GM23338 (cell line): ENCODE data around the gene GPAM. TPM values are rescaled to one million over a fixed set of nuclear protein-coding genes. Genes with fewer than 3 reads are reported as not detected.

Experiments
- ATAC-seq: fragments of 200-7000 bp; cut with Tn5 transposase; 3 replicates; pipeline ENCODE4 v1.9.1; 2020
- DNase-seq: peaks from one replicate; pipeline ENCODE4 v3.0.0-alpha.2; 2015; ENCODE audit warnings: low spot score
- H2AFZ ChIP-seq: fragments of 200-600 bp; sonication (generic); 2 replicates; pipeline ENCODE4 v1.8.0; 2016; ENCODE audit warnings: antibody characterized with exemption, mild to moderate bottlenecking, moderate library complexity
- H3F3A ChIP-seq: fragments of 200-600 bp; sonication (generic); replicated peaks from 2 replicates; pipeline ENCODE4 v1.8.0; 2017; ENCODE audit warnings: antibody characterized with exemption, mixed run types, low read depth
- H3K27ac ChIP-seq: fragments of 200-600 bp; sonication (generic); 2 replicates; pipeline ENCODE4 v1.6.1; 2016; ENCODE audit warnings: low read depth
- H3K27me3 ChIP-seq: fragments of 200-600 bp; sonication (generic); 2 replicates; pipeline ENCODE4 v1.8.0; 2016; ENCODE audit warnings: mild to moderate bottlenecking, mixed run types, moderate library complexity; ENCODE audit not compliant: insufficient read depth
- H3K36me3 ChIP-seq: fragments of 200-600 bp; sonication (generic); 2 replicates; pipeline ENCODE4 v1.8.0; 2016; ENCODE audit warnings: mild to moderate bottlenecking; ENCODE audit not compliant: insufficient read depth
- H3K4me1 ChIP-seq: fragments of 200-600 bp; sonication (generic); 2 replicates; pipeline ENCODE4 v1.8.0; 2016; ENCODE audit warnings: mild to moderate bottlenecking, moderate library complexity; ENCODE audit not compliant: insufficient read depth
- H3K4me2 ChIP-seq: fragments of 200-600 bp; sonication (generic); 2 replicates; pipeline ENCODE4 v1.7.1; 2017; ENCODE audit warnings: mixed run types
- H3K4me3 ChIP-seq: fragments of 200-600 bp; sonication (generic); 2 replicates; pipeline ENCODE4 v1.6.1; 2016; ENCODE audit warnings: mixed run types
- H3K79me2 ChIP-seq: fragments of 200-600 bp; sonication (generic); replicated peaks from 2 replicates; pipeline ENCODE4 v1.8.0; 2017; ENCODE audit warnings: mild to moderate bottlenecking; ENCODE audit not compliant: insufficient read depth
- H3K9me2 ChIP-seq: fragments of 200-600 bp; sonication (generic); 2 replicates; pipeline ENCODE4 v1.8.0; 2017; ENCODE audit not compliant: insufficient read depth
- H4K20me1 ChIP-seq: fragments of 200-600 bp; sonication (generic); replicated peaks from 2 replicates; pipeline ENCODE4 v1.8.0; 2017; ENCODE audit warnings: mild to moderate bottlenecking; ENCODE audit not compliant: insufficient read depth
- H3K27ac Mint-ChIP-seq: 2 replicates; pipeline ENCODE4 v1.8.0; 2020; ENCODE audit warnings: inconsistent platforms, mild to moderate bottlenecking, moderate library complexity, mixed read lengths
- H3K27me3 Mint-ChIP-seq: 3 replicates; pipeline ENCODE4 v1.8.0; 2022; ENCODE audit warnings: low read depth, mild to moderate bottlenecking, moderate library complexity, mixed read lengths, inconsistent platforms; ENCODE audit not compliant: insufficient read depth, poor library complexity
- H3K36me3 Mint-ChIP-seq: 3 replicates; pipeline ENCODE4 v1.8.0; 2021; ENCODE audit warnings: low read depth, mild to moderate bottlenecking, inconsistent platforms, moderate library complexity, mixed read lengths
- H3K4me1 Mint-ChIP-seq: 3 replicates; pipeline ENCODE4 v1.8.0; 2020; ENCODE audit warnings: mild to moderate bottlenecking, inconsistent platforms, mixed read lengths
- H3K4me3 Mint-ChIP-seq: 3 replicates; pipeline ENCODE4 v1.8.0; 2021; ENCODE audit warnings: moderate library complexity, mild to moderate bottlenecking, inconsistent platforms, mixed read lengths
- H3K9me3 Mint-ChIP-seq: 3 replicates; pipeline ENCODE4 v1.8.0; 2020; ENCODE audit warnings: moderate library complexity, mild to moderate bottlenecking, inconsistent platforms, mixed read lengths
- CREB1 ChIP-seq: fragments of 250-450 bp; sonication (Bioruptor Pico); IDR thresholded peaks from 2 replicates; pipeline ENCODE4 v1.5.0; 2020; ENCODE audit warnings: low read depth, mild to moderate bottlenecking, moderate library complexity
- CTCF ChIP-seq, 2 experiments: fragments of 200-600 bp in 1 of 2; sonication (generic) in 1 of 2; conservative IDR thresholded peaks; 2 replicates each; pipeline versions ENCODE4 v1.5.1 to v1.6.1; 2016 to 2017; ENCODE audit warnings: antibody characterized with exemption in 2 of 2, low read depth in 2 of 2, mild to moderate bottlenecking in 2 of 2, moderate library complexity in 1 of 2
- ETS1 ChIP-seq: IDR thresholded peaks from 2 replicates; pipeline ENCODE4 v1.6.1; 2016; ENCODE audit warnings: antibody characterized with exemption
- JUNB ChIP-seq: IDR thresholded peaks from one replicate; pipeline ENCODE4 v1.6.1; 2016; ENCODE audit warnings: antibody characterized with exemption; ENCODE audit not compliant: unreplicated experiment
- NANOG ChIP-seq: IDR thresholded peaks from 2 replicates; pipeline ENCODE4 v1.6.1; 2016; ENCODE audit warnings: antibody characterized with exemption, borderline replicate concordance
- POLR2AphosphoS5 ChIP-seq: IDR thresholded peaks from 2 replicates; pipeline ENCODE4 v1.6.1; 2016; ENCODE audit warnings: antibody characterized with exemption, low read depth
- REST ChIP-seq: IDR thresholded peaks from one replicate; pipeline ENCODE4 v1.6.1; 2018; ENCODE audit warnings: antibody characterized with exemption; ENCODE audit not compliant: unreplicated experiment
- STAT1 ChIP-seq: IDR thresholded peaks from one replicate; pipeline ENCODE4 v1.6.1; 2016; ENCODE audit warnings: antibody characterized with exemption; ENCODE audit not compliant: unreplicated experiment
- ZNF462 ChIP-seq: fragments of 250-450 bp; sonication (Bioruptor Pico); IDR thresholded peaks from 2 replicates; pipeline ENCODE4 v1.5.0; 2020; ENCODE audit warnings: mild to moderate bottlenecking, moderate library complexity
- polyA plus RNA-seq: library from polyadenylated mRNA; unstranded; fragments of >200 nt; fragmentation: Nextera tagmentation; extraction: Ambion mirVana; gene quantifications from 2 replicates; pipeline ENCODE4 v1.2.1, GENCODE V29; 2016
- total RNA-seq: library from RNA; depleted of rRNA; stranded (reverse); fragments of >200 nt; shearing (Covaris generic); gene quantifications from 2 replicates; pipeline ENCODE4 v1.2.3, GENCODE V29; 2014

Gene GPAM
- total and polyA plus RNA-seq, 2 experiments from 2014 or later, result 5.5 to 16.6 TPM

GRCh38 chr10:112131346-112131745 is 52.2 kb downstream of the GPAM start (continued):
- TF ChIP-seq REST, result no peak
- no peak for TF ChIP-seq CREB1 (CRISPR knock-in tag)

GRCh38 chr10:112126901-112127300 is 56.7 kb downstream of the GPAM start:
- H3K9me3 Mint-ChIP-seq, result no peaks in the 10 kb centered on the region
- TF ChIP-seq STAT1 (no peak), REST (no peak), NANOG (no peak), POLR2AphosphoS5 (no peak), CREB1 (CRISPR knock-in tag) (no peak), ETS1 (no peak), CTCF (conservative IDR thresholded peaks at IDR 0.05; ENCODE audit: low read depth in 2 of 2) (no peak), ZNF462 (CRISPR knock-in tag) (no peak), JUNB (no peak)

More at GRCh38 chr10:112126901-112127300, 56.7 kb downstream of the GPAM start:
- Histone ChIP-seq H3F3A (no peaks in the 10 kb centered on the region), H3K79me2 (no peaks in the 10 kb centered on the region), H2AFZ (no peak overlapping the region), H3K4me2 (no peak overlapping the region), H3K9me2 (no peaks in the 10 kb centered on the region), H3K4me3 (no peak overlapping the region), H3K36me3 (no peaks in the 10 kb centered on the region), H3K27me3 (no peaks in the 10 kb centered on the region), H4K20me1 (no peaks in the 10 kb centered on the region), H3K4me1 (no peaks in the 10 kb centered on the region), H3K27ac (no peak overlapping the region)
- Mint-ChIP-seq H3K4me1 (peaks cover 5% of the 10 kb centered on the region; the same call in 2 of the 3 replicates), H3K4me3 (no peak overlapping the region), H3K27ac (no peak overlapping the region), H3K36me3 (no peaks in the 10 kb centered on the region), H3K27me3 (peaks cover 6% of the 10 kb centered on the region)
- DNase-seq (no peak), ATAC-seq (no peak)
